ENCODE data around the gene CHEK2. TPM values are rescaled to one million over a fixed set of nuclear protein-coding genes. Genes with fewer than 3 reads are reported as not detected.
"Not testable (repeated sequence)": the region's sequence is repeated elsewhere in the genome, so short reads cannot be mapped to it uniquely, and the experiment has no call there.

Gene CHEK2
- total and polyA plus RNA-seq, 2 of the 4 experiments (the other 2 are of a cell fraction): 9.9 to 16.1 TPM

GRCh38 chr22:28741200-28741784 is 328 bp downstream of the CHEK2 start (continued):
- no peak for TF ChIP-seq CEBPB (IDR thresholded peaks at IDR 0.05; ENCODE audit: low read depth, low read length)
- TF ChIP-seq POLR2A (IDR thresholded peaks at IDR 0.05; ENCODE audit: low read depth, low read length): no peak

- H3K9ac ChIP-seq (ENCODE audit: low read depth, low read length); H3K4me2 ChIP-seq (ENCODE audit: low read depth, low read length); CTCF ChIA-PET; H2AFZ ChIP-seq (replicated peaks; ENCODE audit: low read length, poor library complexity); in situ Hi-C loops (cut with MboI; ENCODE audit: low sequenced_read_pairs); H2BK5ac ChIP-seq (ENCODE audit: low read depth, low read length, poor library complexity, severe bottlenecking); H3K18ac ChIP-seq (ENCODE audit: low read depth, low read length); H2BK20ac ChIP-seq (ENCODE audit: low read depth, low read length); H2AK9ac ChIP-seq (replicated peaks; ENCODE audit: low read depth, low read length, poor library complexity); H3K56ac ChIP-seq (ENCODE audit: extremely low read depth, insufficient read depth, low read length); BruUV-seq (replicated peaks); H4K91ac ChIP-seq (ENCODE audit: insufficient read depth, low read depth, low read length); dilution Hi-C loops (cut with HindIII; ENCODE audit: low sequenced_read_pairs, unreplicated experiment); H4K5ac ChIP-seq (ENCODE audit: low read depth, low read length); H3K4me3 ChIP-seq (ENCODE audit: insufficient read depth, low read depth, low read length); H3K23ac ChIP-seq (ENCODE audit: low read depth, low read length); H2BK15ac ChIP-seq (ENCODE audit: low read depth, low read length); H3K14ac ChIP-seq (replicated peaks; ENCODE audit: low read depth, low read length); H3K27ac ChIP-seq (ENCODE audit: insufficient read depth, low read length); H2AK5ac ChIP-seq (ENCODE audit: low read depth, low read length); H3K4ac ChIP-seq (ENCODE audit: low read depth, low read length); H3K36me3 ChIP-seq (ENCODE audit: control insufficient read depth, insufficient read depth, low read length); POLR2A ChIA-PET (ENCODE audit: unreplicated experiment); H2BK120ac ChIP-seq (ENCODE audit: low read depth, low read length); H3K9me1 ChIP-seq (ENCODE audit: insufficient read depth, low read length); DNase-seq; H4K8ac ChIP-seq (ENCODE audit: low read depth in 2 of 2, low read length in 2 of 2); intact Hi-C loops (cut with micrococcal nuclease); H3K4me1 ChIP-seq (ENCODE audit: control insufficient read depth, insufficient read depth, low read length); ATAC-seq (ENCODE audit: low read depth); H3K27me3 ChIP-seq (ENCODE audit: control insufficient read depth, insufficient read depth, low read length); H3K9me3 ChIP-seq (ENCODE audit: control insufficient read depth, insufficient read depth, low read length); H4K20me1 ChIP-seq (ENCODE audit: insufficient read depth, low read length): not testable (repeated sequence)
- WGBS, 2 experiments (ENCODE audit: extremely low coverage in 2 of 2, insufficient read length in 1 of 2): 94% methylated on average over 5 of the region's 8 CpGs; no CpG with 5 or more reads in 1 of the 2 experiments
- peaks cover 24 to 30% of the 10 kb centered on the region in 2 experiments for H3K79me1 ChIP-seq (ENCODE audit: low read depth in 1 of 2, low read length in 2 of 2)
These were observed 2.7 kb downstream of the CHEK2 start for GRCh38 chr22:28738876-28739275.
